ENCODE results near the gene AMZ1.

AMZ1 gene

DNA sequence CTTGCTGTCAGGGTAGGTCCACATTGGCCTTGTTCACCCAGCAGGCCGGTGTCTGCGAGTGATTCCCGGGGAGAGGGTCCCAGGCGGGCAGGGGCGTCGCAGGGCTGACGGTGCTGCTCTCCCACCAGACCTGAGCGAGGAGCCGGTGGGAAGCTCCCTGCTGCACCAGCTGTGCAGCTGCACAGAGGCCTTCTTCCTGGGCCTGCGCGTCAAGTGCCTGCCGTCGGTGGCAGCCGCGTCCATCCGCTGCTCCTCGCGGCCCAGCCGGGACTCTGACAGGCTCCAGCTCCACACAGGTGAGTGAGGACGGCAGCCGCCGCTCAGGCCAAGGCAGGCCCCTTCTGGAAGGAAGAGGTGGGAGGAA lies 14.6 kb downstream of the AMZ1 start:
- no peak overlapping the region for H3K4me3 ChIP-seq (ENCODE audit: low read depth, low read length)
- POLR2A ChIA-PET: no interaction called here
- DNase-seq (ENCODE audit: low read depth, low spot score): no peak
- CTCF ChIA-PET: interaction anchor here (1.0 to 6.7 kb wide), 4 partner anchors 7 to 162 kb away, joined by 3 to 49 read pairs (median 4); no protein-coding TSS in a partner anchor
- TF ChIP-seq, protein P1, sequence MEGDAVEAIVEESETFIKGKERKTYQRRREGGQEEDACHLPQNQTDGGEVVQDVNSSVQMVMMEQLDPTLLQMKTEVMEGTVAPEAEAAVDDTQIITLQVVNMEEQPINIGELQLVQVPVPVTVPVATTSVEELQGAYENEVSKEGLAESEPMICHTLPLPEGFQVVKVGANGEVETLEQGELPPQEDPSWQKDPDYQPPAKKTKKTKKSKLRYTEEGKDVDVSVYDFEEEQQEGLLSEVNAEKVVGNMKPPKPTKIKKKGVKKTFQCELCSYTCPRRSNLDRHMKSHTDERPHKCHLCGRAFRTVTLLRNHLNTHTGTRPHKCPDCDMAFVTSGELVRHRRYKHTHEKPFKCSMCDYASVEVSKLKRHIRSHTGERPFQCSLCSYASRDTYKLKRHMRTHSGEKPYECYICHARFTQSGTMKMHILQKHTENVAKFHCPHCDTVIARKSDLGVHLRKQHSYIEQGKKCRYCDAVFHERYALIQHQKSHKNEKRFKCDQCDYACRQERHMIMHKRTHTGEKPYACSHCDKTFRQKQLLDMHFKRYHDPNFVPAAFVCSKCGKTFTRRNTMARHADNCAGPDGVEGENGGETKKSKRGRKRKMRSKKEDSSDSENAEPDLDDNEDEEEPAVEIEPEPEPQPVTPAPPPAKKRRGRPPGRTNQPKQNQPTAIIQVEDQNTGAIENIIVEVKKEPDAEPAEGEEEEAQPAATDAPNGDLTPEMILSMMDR (IDR thresholded peaks at IDR 0.05; ENCODE audit: insufficient read depth, low read length, missing control alignments): no peak

DNA sequence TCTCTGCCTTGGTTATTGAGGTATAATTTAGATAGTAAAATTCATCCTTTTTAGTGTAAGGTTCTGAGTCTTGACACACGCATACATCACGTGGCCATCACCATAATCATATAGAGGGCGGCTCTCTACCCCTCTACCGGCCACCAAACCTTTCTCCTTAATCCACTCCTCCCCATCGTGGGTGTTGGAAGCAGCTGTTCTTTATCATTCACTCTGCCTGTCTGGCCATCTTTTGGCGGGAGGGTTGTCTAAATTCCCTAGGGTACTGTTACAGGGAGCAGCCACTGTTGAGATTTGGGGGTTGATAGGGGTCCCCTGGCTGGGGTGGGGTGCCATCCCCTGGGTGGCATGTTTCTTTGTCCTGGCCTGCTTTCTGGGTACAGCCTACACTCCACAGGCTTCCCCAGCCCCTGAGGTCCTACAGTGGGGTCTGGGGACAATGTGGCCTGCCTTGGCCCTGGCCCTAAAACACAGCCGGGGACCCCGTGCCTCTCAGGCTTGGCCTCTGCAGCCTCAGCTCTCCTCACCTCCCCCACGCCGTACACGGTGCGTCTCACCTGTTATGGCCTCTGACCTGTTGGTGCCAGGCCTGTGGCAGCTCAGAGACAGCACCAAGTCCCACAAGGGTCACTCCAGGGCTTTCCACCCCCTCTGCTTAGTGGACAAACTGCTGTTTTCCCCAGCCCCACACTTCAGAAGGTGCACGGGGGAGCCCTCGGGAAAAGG lies 17.5 kb downstream of the AMZ1 start:
- H3K4me3 ChIP-seq (ENCODE audit: low read depth, low read length): no peak overlapping the region
- ChIA-PET POLR2A (no interaction called here), CTCF (interaction anchor here (0.9 to 1.5 kb wide), 3 partner anchors 9 to 16 kb away, joined by 3 to 4 read pairs (median 4); no protein-coding TSS in a partner anchor)
- TF ChIP-seq, protein P1 (IDR thresholded peaks at IDR 0.05; ENCODE audit: insufficient read depth, low read length, missing control alignments): no peak
- no peak for DNase-seq (ENCODE audit: low read depth, low spot score)

DNA sequence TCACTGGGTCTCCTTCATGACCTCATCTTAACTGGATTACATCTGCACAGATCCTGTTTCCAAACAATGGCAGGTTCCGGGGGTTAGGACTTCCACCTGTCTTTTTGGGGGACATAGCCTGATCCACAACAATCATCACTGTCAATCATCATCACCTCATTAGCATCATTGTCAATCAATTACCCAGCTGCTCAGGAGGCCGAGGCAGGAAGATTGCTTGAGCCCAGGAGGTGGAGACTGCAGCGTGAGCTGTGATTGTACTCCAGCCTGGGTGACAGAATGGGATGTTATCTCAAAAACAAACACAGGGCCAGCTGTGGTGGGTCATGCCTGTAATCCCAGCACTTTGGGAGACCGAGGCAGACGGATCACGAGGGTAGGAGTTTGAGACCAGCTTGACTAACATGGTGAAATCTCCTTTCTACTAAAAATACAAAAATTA lies 18.7 kb downstream of the AMZ1 start:
- ChIA-PET POLR2A (no interaction called here), CTCF (interaction anchor here (1.2 to 1.5 kb wide), 2 partner anchors 10 to 158 kb away, joined by 4 read pairs; no protein-coding TSS in a partner anchor)
- DNase-seq (ENCODE audit: low read depth, low spot score): no peak
- H3K4me3 ChIP-seq (ENCODE audit: low read depth, low read length): no peak overlapping the region
- TF ChIP-seq, protein P1 (IDR thresholded peaks at IDR 0.05; ENCODE audit: insufficient read depth, low read length, missing control alignments): no peak

DNA sequence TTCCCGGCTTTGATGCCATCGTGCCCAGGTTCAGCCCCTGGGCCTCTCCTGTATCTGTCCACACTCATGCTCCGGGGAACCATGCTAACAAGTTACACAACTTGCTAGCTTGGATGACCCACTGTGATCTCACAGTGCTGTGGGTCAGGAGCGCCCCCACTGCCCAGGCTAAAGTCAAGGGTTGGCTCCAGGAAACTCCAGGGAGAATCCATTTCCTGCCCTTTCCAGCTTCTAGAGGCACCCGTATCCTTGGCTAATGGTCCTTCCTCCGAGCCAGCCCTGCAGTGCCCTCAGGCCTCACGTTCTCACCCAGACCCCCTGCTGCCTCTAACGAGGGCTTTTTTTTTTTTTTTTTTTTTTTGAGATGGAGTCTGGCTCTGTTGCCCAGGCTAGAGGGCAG lies 19.5 kb downstream of the AMZ1 start:
- POLR2A ChIA-PET: no interaction called here
- DNase-seq (ENCODE audit: low read depth, low spot score): no peak
- CTCF ChIA-PET: interaction anchor here (0.9 to 4.6 kb wide), 5 partner anchors 8 to 257 kb away, joined by 3 to 49 read pairs (median 13); no protein-coding TSS in a partner anchor
- TF ChIP-seq, protein P1 (IDR thresholded peaks at IDR 0.05; ENCODE audit: insufficient read depth, low read length, missing control alignments): no peak
- no peak overlapping the region for H3K4me3 ChIP-seq (ENCODE audit: low read depth, low read length)

DNA sequence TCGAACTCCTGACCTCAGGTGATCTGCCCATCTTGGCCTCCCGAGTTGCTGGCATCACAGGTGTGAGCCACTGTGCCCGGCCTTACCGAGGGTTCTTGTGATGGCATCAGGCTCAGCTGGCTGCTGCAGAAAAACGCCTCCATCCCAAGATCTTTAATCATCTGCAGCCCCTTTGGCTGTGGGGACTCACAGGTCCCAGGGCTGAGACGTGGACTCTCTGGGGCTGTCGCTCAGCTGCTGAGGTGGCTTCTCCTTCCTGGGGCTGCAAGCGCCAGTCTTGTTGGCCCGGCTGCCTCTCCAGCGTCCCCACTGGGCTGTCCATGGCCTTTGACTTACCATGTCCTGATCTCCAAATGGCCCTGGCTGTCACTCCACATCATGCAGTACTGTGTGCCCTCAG lies 20.0 kb downstream of the AMZ1 start:
- no peak for DNase-seq (ENCODE audit: low read depth, low spot score)
- TF ChIP-seq, protein P1 (IDR thresholded peaks at IDR 0.05; ENCODE audit: insufficient read depth, low read length, missing control alignments): no peak
- ChIA-PET CTCF (interaction anchor here (0.9 to 4.6 kb wide), 10 partner anchors 8 to 258 kb away, joined by 3 to 49 read pairs (median 17); no protein-coding TSS in a partner anchor), POLR2A (no interaction called here)
- no peak overlapping the region for H3K4me3 ChIP-seq (ENCODE audit: low read depth, low read length)

DNA sequence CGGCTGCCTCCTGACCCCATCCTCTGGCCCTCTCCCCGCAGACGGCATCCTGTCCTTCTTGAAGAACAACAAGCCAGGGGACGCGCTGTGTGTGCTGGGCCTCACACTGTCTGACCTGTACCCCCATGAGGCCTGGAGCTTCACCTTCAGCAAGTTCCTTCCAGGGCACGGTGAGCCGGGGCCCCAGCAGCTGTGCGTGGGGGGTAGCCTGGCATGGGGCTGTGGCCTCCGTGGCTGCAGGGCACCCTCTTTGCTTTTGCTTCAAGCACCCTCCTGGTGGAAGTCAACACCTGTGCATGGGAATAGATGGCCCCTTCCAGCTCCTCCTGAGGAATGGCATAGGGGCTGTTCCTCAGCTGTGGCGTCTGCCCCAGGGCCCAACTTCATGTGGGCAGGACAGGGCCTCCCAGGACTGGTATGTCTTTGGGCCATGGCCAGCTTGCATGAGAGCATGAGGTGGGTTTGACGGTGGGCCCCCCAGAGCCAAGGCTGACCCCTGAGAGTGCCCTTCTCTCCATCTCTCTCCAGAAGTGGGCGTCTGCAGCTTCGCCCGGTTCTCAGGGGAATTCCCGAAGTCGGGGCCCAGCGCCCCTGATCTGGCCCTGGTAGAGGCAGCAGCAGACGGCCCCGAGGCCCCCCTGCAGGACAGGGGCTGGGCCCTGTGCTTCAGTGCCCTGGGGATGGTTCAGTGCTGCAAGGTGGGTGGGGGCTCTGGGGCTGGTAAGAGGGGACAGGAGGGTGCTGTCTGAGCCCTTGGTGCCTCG lies 20.7 kb downstream of the AMZ1 start:
- TF ChIP-seq, protein P1 (IDR thresholded peaks at IDR 0.05; ENCODE audit: insufficient read depth, low read length, missing control alignments): no peak
- ChIA-PET POLR2A (interaction anchor here (0.6 to 0.7 kb wide), 2 partner anchors 16 to 50 kb away, joined by 3 read pairs; no protein-coding TSS in a partner anchor), CTCF (interaction anchor here (0.6 to 4.6 kb wide), 18 partner anchors 9 to 258 kb away, joined by 3 to 49 read pairs (median 11); no protein-coding TSS in a partner anchor)
- H3K4me3 ChIP-seq (ENCODE audit: low read depth, low read length): no peak overlapping the region
- DNase-seq (ENCODE audit: low read depth, low spot score): no peak
